Ishikawa (cell line): ENCODE measurements around the gene PARVB.

Source experiments
- CEBPB ChIP-seq: IDR thresholded peaks from 2 replicates; pipeline ENCODE4 v1.6.1; 2012
- CREB1 ChIP-seq: IDR thresholded peaks from 2 replicates; pipeline ENCODE4 v1.6.1; 2012; ENCODE audit warnings: low read depth
- EGR1 ChIP-seq: IDR thresholded peaks from 2 replicates; pipeline ENCODE4 v1.6.1; 2012
- EP300 ChIP-seq: IDR thresholded peaks from 2 replicates; pipeline ENCODE4 v1.6.1; 2012; ENCODE audit warnings: borderline replicate concordance
- FOXM1 ChIP-seq: IDR thresholded peaks from 2 replicates; pipeline ENCODE4 v1.6.1; 2012; ENCODE audit warnings: low read depth, borderline replicate concordance
- MAX ChIP-seq: IDR thresholded peaks from 2 replicates; pipeline ENCODE4 v1.6.1; 2012
- NFIC ChIP-seq: IDR thresholded peaks from 2 replicates; pipeline ENCODE4 v1.6.1; 2012
- RAD21 ChIP-seq: IDR thresholded peaks from 2 replicates; pipeline ENCODE4 v1.6.1; 2012; ENCODE audit warnings: low read depth
- REST ChIP-seq: IDR thresholded peaks from 2 replicates; pipeline ENCODE4 v1.6.1; 2012; ENCODE audit warnings: low read depth, mild to moderate bottlenecking
- TAF1 ChIP-seq: IDR thresholded peaks from 2 replicates; pipeline ENCODE4 v1.6.1; 2012; ENCODE audit warnings: low read depth, mild to moderate bottlenecking
- TCF12 ChIP-seq: IDR thresholded peaks from 2 replicates; pipeline ENCODE4 v1.6.1; 2012; ENCODE audit warnings: low read depth
- TEAD4 ChIP-seq: IDR thresholded peaks from 2 replicates; pipeline ENCODE4 v1.6.1; 2012
- USF1 ChIP-seq: IDR thresholded peaks from 2 replicates; pipeline ENCODE4 v1.6.1; 2012
- YY1 ChIP-seq: IDR thresholded peaks from 2 replicates; pipeline ENCODE4 v1.6.1; 2012; ENCODE audit warnings: low read depth

GRCh38 chr22:44162960-44163359, 138.9 kb downstream of the PARVB start:
- TF ChIP-seq EP300 (no peak), TAF1 (no peak), TEAD4 (no peak), RAD21 (no peak), REST (no peak), EGR1 (no peak), NFIC (no peak), MAX (no peak), YY1 (no peak), TCF12 (no peak), CEBPB (no peak), USF1 (no peak), CREB1 (no peak), FOXM1 (no peak)
